HPDE6-E6E7 (cell line): ENCODE measurements around the gene FSTL5.

Source experiments
- DNase-seq: peaks from one replicate; pipeline ENCODE4 v3.0.0; 2011; ENCODE audit warnings: missing footprints; ENCODE audit errors: extremely low spot score

FSTL5 gene

GRCh38 chr4:161583549-161583948, 580.3 kb downstream of the FSTL5 start:
- DNase-seq, result no peak

DNA sequence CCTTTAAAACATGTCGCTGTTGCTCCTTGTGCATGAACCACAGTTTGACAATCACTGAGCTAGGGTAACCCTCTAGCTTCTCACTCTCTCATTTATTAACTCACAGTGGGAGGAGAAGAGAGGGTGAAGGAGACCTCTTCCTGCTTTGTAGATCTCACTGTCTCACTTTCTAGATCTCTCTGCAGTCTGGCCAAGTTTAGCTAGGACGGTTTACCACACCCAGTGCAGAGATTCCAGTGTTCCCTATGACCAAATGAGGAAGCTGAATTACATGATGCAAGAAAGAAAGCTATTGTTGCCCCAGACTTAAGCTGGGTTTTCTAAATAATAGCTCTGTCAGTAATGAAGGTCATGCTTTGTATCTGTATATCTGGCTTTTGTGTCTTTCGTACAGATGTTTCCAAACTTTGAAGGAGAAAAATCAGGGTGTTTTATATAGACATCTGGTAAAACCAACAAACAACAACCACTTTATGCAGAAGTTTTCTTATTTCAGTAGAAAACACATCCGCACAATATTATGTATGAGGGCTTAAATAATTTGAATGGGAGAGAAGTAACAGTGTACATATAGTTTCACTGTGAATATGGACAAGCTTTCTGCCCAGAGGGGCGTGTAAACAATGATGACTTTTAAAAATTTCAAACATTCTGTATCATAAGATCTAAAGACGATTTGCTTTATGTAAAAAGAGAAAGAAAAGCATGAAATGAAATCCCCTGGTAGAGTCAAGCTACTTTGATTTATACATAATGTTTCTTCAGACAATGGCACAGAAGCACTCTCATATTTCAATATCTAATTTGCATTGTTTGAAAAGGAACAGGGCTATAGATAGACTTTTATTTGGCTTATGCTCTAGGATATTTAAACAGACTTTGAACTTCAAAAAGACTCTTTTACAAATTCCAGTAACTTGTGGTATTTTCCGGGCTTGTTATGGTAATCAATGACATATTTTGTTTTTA, 582.3 kb downstream of the FSTL5 start:
- DNase-seq, result no peak

DNA sequence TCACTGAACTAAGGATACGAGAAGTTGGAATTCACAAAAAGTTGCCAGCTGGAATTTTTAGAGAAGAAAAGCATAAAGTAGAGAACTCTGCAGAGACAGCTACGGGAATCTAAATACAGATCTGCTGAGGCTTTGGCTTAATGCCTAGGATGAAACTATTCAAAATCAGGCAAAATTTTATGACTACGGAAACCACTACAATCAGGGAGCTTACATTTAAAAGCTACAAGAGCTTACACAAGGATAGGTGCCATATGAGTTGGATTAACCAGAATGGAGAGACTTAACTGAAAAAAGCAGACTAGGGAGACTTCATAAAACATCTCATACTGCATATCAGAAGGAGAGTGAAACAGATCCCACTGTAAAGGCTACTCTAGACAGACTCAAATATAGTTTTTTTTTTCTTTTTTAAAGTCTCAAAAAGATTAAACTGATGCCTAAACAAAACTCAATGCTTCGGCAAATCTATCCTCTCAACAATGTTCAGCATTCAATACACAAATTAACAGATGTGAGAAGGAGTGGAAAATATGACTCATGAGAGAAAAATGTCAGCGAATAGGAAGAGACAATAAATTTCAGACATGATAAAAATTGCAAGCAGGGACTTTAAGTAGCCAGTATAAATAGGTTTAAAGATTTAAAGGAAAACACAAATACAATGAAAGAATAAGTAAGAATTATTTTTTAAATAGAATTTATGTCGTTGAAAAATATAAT, 586.1 kb downstream of the FSTL5 start:
- DNase-seq, result no peak

GRCh38 chr4:161573836-161574235, 590.0 kb downstream of the FSTL5 start:
- no peak for DNase-seq

DNA sequence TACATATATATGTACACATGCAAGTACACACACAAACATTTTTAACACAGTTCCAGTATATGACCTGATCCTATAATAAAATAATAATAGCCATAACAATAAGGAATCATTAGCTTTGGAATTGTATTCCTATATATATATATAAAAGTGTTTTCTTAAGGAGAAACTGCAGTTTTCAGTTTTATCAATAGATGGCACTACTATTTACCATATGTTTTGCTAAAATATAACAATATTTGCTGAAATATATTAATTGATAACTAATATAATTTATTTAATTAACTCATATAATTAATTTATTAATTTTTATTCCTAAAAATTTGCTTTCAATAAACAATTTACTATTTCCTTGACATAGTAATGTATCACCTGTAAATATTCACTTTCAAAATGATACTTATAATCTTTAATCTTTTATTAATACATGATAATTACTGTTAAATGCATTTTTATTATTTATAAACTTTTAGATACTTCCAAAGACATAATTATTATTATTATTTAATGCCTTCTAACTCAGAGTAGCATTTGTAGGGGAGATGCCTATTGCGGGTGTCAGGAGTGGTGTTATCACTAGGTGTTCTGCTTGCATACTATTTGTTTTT, 599.5 kb downstream of the FSTL5 start:
- DNase-seq, result no peak

DNA sequence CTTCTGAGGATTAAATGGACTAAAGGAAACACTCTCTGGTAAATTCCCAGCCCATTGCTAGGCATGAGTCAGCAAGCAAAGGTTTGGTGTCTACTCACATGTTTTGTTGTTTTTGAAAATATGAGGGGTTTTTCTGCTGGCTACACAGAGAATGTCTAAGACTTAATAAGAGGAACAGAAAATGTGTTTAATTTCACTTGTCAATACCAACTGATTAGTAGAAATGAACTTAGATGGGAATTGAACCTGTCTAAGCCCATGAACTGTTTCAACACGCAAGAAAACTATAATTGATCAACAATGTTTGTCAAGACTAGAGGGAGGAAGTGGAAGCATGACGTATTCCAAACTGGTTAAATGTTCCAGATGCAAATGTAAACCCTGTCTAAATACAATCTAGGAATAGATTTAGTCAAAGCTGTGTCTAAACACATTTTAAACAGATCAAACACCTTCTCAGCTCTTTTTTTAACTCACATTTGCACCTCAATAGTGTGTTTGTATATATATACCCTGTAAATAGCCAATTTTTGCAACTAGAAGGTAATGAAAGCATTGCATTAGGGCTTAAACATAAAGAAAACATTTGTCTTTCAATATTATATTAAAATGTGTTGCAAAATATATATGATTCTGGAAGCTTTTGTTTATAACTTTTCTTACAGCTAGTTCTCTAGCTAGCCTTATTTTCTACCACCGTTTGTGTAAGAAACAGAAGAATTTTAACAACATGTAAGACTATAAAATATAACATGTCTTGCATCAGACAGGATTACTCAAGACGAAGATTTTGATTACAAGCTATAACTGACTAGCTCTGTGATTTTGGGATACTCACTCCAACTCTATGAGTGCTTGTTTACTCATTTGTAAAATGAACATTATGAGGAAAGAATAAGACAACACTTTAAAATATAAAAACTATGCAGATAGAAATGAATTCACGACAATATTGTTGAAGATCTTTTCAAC, 607.8 kb downstream of the FSTL5 start:
- no peak for DNase-seq

- no peak for DNase-seq
Observed at GRCh38 chr4:161554372-161554990, 609.3 kb downstream of the FSTL5 start.

- no peak for DNase-seq
Observed at GRCh38 chr4:161546902-161547301, 616.9 kb downstream of the FSTL5 start.

GRCh38 chr4:161540265-161540664, 623.5 kb downstream of the FSTL5 start:
- DNase-seq, result no peak

DNA sequence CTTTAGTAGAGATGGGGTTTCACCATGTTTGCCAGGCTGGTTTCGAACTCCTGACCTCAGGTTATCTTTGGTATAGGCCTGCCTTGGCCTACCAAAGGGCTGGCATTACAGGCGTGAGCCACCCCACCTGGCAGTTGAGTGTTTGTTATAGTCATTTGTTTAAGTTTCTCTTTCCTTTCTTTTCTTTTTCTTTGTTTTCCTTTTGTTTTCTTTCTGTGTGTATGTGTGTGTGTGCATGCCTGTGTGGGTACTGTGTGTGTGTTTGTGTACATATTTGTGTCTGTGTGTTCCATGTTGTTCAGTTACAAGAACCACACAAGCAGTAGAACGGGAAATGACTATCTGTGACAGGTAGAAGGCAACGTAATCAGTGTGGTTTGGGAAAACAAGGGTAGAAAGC, 624.9 kb downstream of the FSTL5 start:
- no peak for DNase-seq

DNA sequence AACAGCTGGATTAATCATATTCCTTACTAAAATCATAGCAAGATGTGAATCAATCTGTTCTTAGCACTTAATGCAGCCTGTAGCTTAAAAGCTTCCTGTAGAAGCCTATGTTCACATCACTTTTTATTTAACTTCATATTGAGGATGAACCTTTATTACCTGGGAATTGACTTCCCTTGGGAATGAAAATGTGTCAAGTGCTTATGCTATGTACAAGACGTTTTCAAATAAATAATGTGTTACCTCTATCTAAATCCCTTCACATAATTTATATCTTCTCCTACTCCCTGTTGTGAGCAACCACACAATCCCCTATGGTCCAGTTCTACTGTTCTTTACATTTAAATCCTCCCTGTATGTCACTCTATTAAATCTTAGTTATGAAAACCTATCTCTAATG, 633.1 kb downstream of the FSTL5 start:
- no peak for DNase-seq

DNA sequence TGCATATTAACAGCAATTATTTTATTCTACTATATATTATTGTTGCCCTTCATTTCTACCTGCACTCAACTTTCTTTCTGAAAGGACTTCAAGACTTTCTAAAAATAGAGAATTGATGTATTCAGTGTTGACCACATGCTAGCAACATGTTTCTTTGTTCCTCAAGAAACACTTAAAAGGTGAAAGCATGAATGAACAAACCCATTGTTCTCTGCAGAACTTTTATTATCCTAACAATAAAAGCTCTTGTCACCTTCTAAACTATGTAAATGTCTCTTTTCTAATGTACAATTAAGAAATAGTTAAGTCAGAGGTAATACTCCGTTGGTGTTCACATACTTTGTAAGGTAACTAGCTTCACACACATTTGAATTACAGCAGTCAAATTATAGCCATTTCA, 638.7 kb downstream of the FSTL5 start:
- no peak for DNase-seq

- DNase-seq, result no peak
Observed at GRCh38 chr4:161522031-161522430, 641.8 kb downstream of the FSTL5 start.

DNA sequence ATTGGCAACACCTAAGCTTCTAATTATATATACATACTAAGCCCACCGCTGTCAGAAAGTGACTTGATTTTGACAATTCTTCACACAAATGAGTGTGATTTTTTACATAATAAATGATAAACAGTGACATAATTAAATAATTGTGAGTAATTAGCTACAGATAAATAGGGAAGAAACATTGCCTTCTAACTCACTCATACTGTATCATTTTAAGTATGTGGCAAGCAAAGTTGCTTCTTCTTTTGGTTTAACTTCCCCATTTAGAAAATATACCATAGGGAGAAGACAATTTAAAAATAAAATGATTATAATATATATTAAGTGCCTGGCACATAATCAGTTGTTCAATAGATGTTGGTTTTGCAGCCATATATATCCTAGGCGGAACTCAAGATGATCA, 644.2 kb downstream of the FSTL5 start:
- no peak for DNase-seq

DNA sequence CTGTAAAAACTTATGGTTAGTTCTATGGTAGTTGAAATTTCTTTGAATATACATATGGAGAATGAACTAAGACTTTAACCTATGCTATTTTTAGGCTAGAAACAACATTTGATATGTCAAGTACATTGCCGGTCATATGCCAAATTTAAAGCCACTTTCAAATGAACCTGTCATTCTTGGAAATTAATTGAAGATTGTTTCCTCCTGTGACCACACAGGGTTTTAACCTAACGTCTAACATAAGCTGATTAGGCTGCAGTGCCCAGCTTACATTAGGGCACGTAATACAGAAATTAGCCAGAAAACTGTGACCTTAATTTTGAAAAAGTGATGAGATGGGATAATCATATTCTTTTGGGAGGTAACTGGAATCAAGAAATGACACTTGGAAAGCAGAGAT, 645.9 kb downstream of the FSTL5 start:
- no peak for DNase-seq

GRCh38 chr4:161505141-161505540, 658.7 kb downstream of the FSTL5 start:
- DNase-seq, result no peak

DNA sequence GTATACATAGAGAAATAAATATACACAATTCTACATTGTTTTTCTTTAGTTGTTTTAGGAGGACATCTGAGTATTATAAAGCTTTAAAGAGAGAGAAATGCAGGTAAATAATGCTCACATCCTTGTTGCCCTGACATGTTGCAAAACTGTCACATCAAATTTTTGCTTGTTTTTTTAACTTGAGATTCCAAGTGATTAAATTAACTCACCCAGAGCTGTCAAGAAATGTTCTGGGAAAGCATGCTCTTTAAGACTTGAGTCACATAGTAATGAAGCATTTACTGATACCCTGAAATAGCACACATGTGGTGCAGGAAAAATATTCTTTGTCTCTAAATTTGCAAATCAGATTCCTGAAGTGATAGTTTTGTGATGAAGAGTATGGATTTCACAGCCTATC, 665.6 kb downstream of the FSTL5 start:
- DNase-seq, result no peak

GRCh38 chr4:161486461-161486860, 677.3 kb downstream of the FSTL5 start:
- no peak for DNase-seq

DNA sequence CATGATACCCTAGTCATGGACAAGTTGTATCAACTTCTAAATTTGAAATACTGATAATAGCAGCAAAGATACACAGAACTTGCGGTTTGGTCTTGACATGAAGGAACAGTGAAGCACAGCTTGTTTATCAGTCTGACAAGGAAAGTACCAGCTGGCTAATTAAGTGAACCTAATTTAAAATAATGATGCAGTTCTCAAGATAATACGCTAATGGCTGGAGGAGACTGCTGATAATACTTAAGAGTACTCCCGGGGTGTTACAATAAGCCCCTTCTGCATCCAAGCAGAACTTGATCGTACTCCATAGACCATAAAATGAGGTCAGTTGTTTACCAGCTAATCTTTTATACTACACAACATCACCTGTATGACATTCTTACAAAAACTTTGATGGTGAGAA, 697.5 kb downstream of the FSTL5 start:
- no peak for DNase-seq

GRCh38 chr4:161463436-161463835, 700.4 kb downstream of the FSTL5 start:
- DNase-seq, result no peak

- DNase-seq, result no peak
Observed at GRCh38 chr4:161457906-161458305, 705.9 kb downstream of the FSTL5 start.
